ENCODE measurements around the gene BORCS5. TPM values are rescaled to one million over a fixed set of nuclear protein-coding genes. Genes with fewer than 3 reads are reported as not detected.

BORCS5 gene
- total and polyA plus RNA-seq, 2 donors (not counting 1 experiment from before 2014, with no cell fraction given): 11.9 to 46.2 TPM

DNA sequence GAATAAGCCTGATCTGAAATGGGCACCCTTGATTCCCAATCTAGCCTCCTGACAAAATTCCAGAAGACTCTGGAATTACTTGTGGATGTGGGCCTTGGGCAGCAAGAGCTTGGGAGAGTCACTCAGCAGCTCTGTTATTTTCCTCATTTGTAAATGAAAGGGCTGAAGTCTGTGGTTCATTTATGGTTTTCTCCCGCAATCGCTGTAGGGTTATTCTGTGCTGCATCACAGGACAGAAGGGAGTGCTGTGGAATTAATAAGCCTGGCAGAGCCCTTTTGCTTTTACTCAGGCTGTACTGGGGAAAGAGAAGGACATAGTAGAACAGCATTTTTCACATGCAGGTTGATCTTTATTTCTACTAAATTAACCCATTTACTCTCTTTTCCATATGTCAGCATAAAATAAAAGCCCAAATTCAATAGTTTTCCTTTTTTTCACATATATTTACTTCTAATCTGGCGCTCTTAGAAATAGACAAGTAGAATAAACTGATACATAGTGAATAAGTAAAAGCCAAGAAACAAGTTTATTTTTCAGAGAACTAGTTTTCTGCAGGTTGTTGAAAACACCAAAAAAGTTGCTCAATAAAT, 156.6 kb downstream of the BORCS5 start:
- Histone ChIP-seq H3K36me3 (replicated peaks in 1 of 2; ENCODE audit: control extremely low read depth in 1 of 2, control insufficient read depth in 1 of 2, extremely low read depth in 1 of 2, insufficient read depth in 2 of 2, low read length in 1 of 2) (no peaks in the 10 kb centered on the region), H3K4me3 (ENCODE audit: control extremely low read depth in 1 of 5, extremely low read depth in 1 of 5, insufficient read depth in 1 of 5, low read depth in 2 of 5, low read length in 4 of 5) (no peak overlapping the region), H3K79me2 (ENCODE audit: control insufficient read depth, insufficient read depth, low read length) (no peaks in the 10 kb centered on the region), H4K20me1 (ENCODE audit: control insufficient read depth, insufficient read depth, low read length, poor library complexity, severe bottlenecking) (no peaks in the 10 kb centered on the region), H3K4me2 (replicated peaks; ENCODE audit: low read depth, low read length, poor library complexity, severe bottlenecking) (no peak overlapping the region), H3K27ac (ENCODE audit: low read length in 2 of 2) (no peak overlapping the region), H3K27me3 (replicated peaks in 1 of 4; ENCODE audit: control extremely low read depth in 1 of 4, control insufficient read depth in 3 of 4, insufficient read depth in 4 of 4, low read length in 3 of 4) (no peaks in the 10 kb centered on the region), H3K9ac (ENCODE audit: low read length) (no peak overlapping the region), H2AFZ (ENCODE audit: insufficient read depth, low read depth, low read length, poor library complexity, severe bottlenecking) (no peak overlapping the region), H3K4me1 (ENCODE audit: control insufficient read depth in 2 of 2, insufficient read depth in 2 of 2, low read length in 2 of 2) (no peaks in the 10 kb centered on the region), H3K9me3 (ENCODE audit: control extremely low read depth in 1 of 3, control insufficient read depth in 2 of 3, insufficient read depth in 1 of 3, low read length in 2 of 3) (no peaks in the 10 kb centered on the region)
- H3K9me3 Mint-ChIP-seq (ENCODE audit: insufficient read depth): no peaks in the 10 kb centered on the region
- TF ChIP-seq, protein P1, sequence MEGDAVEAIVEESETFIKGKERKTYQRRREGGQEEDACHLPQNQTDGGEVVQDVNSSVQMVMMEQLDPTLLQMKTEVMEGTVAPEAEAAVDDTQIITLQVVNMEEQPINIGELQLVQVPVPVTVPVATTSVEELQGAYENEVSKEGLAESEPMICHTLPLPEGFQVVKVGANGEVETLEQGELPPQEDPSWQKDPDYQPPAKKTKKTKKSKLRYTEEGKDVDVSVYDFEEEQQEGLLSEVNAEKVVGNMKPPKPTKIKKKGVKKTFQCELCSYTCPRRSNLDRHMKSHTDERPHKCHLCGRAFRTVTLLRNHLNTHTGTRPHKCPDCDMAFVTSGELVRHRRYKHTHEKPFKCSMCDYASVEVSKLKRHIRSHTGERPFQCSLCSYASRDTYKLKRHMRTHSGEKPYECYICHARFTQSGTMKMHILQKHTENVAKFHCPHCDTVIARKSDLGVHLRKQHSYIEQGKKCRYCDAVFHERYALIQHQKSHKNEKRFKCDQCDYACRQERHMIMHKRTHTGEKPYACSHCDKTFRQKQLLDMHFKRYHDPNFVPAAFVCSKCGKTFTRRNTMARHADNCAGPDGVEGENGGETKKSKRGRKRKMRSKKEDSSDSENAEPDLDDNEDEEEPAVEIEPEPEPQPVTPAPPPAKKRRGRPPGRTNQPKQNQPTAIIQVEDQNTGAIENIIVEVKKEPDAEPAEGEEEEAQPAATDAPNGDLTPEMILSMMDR (IDR thresholded peaks at IDR 0.05): no peak
- TF ChIP-seq EZH2 (IDR thresholded peaks at IDR 0.05; ENCODE audit: borderline replicate concordance, insufficient read depth, low read depth, low read length, poor library complexity, severe bottlenecking): no peak
- POLR2A ChIA-PET: no interaction called here
- peaks cover 5% of the 10 kb centered on the region for H3K27me3 Mint-ChIP-seq
- WGBS (ENCODE audit: insufficient coverage): 100% methylated on average over 2 of the region's 3 CpGs
- no peaks in the 10 kb centered on the region for H3K4me1 Mint-ChIP-seq
- H3K4me3 Mint-ChIP-seq: no peak overlapping the region
- CTCF ChIA-PET: no interaction called here
- ATAC-seq (ENCODE audit: low read depth) (no peak), DNase-seq (no peak)
- no peak overlapping the region for H3K27ac Mint-ChIP-seq
- intact Hi-C loops (cut with micrococcal nuclease): no loop called here

DNA sequence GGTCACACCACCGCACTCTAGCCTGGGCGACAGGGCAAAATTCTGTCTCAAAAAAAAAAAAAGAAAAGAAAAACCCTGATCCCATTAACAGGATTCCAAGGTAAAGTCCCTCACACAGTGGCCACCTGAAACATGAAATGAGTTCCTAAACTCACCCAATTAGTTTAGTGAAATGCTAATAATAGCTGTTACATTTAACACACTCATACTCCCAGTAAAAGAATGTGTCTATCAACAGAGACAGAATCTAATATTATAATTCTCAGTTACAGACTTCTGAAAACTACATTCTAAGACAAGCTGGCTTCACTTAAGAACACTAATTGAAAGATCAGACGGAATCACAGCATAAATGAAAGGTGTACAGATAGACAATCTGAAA, 161.6 kb downstream of the BORCS5 start:
- TF ChIP-seq, protein P1 (IDR thresholded peaks at IDR 0.05): no peak
- TF ChIP-seq EZH2 (IDR thresholded peaks at IDR 0.05; ENCODE audit: borderline replicate concordance, insufficient read depth, low read depth, low read length, poor library complexity, severe bottlenecking): no peak
- no peaks in the 10 kb centered on the region for H3K9me3 Mint-ChIP-seq (ENCODE audit: insufficient read depth)
- Histone ChIP-seq H3K4me1 (ENCODE audit: control insufficient read depth in 2 of 2, insufficient read depth in 2 of 2, low read length in 2 of 2) (no peaks in the 10 kb centered on the region), H3K4me3 (ENCODE audit: control extremely low read depth in 1 of 5, extremely low read depth in 1 of 5, insufficient read depth in 1 of 5, low read depth in 2 of 5, low read length in 4 of 5) (no peak overlapping the region), H2AFZ (ENCODE audit: insufficient read depth, low read depth, low read length, poor library complexity, severe bottlenecking) (no peak overlapping the region), H3K79me2 (ENCODE audit: control insufficient read depth, insufficient read depth, low read length) (no peaks in the 10 kb centered on the region), H3K27ac (ENCODE audit: low read length in 2 of 2) (no peak overlapping the region), H3K9me3 (ENCODE audit: control extremely low read depth in 1 of 3, control insufficient read depth in 2 of 3, insufficient read depth in 1 of 3, low read length in 2 of 3) (no peaks in the 10 kb centered on the region), H3K27me3 (replicated peaks in 1 of 4; ENCODE audit: control extremely low read depth in 1 of 4, control insufficient read depth in 3 of 4, insufficient read depth in 4 of 4, low read length in 3 of 4) (no peaks in the 10 kb centered on the region), H3K4me2 (replicated peaks; ENCODE audit: low read depth, low read length, poor library complexity, severe bottlenecking) (no peak overlapping the region), H4K20me1 (ENCODE audit: control insufficient read depth, insufficient read depth, low read length, poor library complexity, severe bottlenecking) (no peaks in the 10 kb centered on the region), H3K9ac (ENCODE audit: low read length) (no peak overlapping the region), H3K36me3 (replicated peaks in 1 of 2; ENCODE audit: control extremely low read depth in 1 of 2, control insufficient read depth in 1 of 2, extremely low read depth in 1 of 2, insufficient read depth in 2 of 2, low read length in 1 of 2) (no peaks in the 10 kb centered on the region)
- H3K27me3 Mint-ChIP-seq: no peaks in the 10 kb centered on the region
- ChIA-PET CTCF (interaction anchor here (0.7 to 1.9 kb wide), 2 partner anchors 164 to 218 kb away, joined by 4 to 5 read pairs; no protein-coding TSS in a partner anchor), POLR2A (no interaction called here)
- no peak overlapping the region for H3K27ac Mint-ChIP-seq
- DNase-seq: no peak
- ATAC-seq (ENCODE audit: low read depth): no peak
- intact Hi-C loops (cut with micrococcal nuclease): no loop called here
- H3K4me3 Mint-ChIP-seq: no peak overlapping the region
- no peaks in the 10 kb centered on the region for H3K4me1 Mint-ChIP-seq
- WGBS (ENCODE audit: insufficient coverage): 100% methylated on average over 2 of the region's 3 CpGs
